Measurements from ENCODE around the gene SLC1A5.
A peak's percentile ranks its signal among the peaks of the same experiment; 100 is the strongest.

SLC1A5 gene

DNA sequence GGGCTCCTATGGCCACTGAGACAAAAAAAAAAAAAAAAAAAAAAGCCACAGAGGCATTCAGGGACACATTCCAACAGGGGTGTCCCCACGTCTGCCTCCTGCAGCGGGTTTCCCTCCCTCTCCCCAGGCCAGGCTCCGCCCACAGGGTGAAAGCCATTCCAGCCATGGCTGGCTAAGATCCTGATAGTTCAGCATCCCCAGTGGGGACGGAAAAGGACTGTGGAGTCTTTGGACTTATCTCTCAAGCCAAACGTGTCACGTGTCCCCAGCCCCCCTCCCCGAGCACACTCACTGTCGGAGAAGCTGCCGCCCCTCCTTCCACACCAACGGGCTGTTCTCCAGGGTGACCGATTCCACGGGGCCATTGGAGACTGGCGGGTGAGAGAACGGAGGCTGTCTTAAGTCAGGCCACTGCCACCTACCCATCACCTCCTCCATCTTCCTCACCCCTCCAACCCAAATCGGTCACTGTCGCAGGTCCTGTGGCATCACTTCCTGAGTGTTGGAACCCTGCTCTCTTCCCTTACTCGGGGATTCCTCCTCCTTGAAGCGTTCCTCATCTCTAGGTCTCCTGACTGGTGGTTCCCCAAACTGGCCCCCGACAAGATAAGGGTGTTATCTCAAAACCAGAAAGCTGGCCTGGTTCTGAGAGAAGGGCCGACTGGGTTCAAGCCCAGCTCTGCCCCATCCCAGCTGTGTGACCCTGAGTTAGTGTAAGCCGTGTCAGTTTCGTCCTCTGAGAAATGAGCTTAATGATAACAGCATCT lies 51.7 kb downstream of the SLC1A5 start:
- Mint-ChIP-seq H3K27ac (no peak overlapping the region), H3K4me3 (no peak overlapping the region), H3K27me3 (ENCODE audit: low read depth, poor library complexity) (no peaks in the 10 kb centered on the region), H3K4me1 (peaks cover 30% of the 10 kb centered on the region), H3K9me3 (no peaks in the 10 kb centered on the region), H3K36me3 (ENCODE audit: low read depth) (peaks cover 58% of the 10 kb centered on the region)
- TF ChIP-seq CTCF (IDR thresholded peaks at IDR 0.05): no peak
- no peak for DNase-seq

- Mint-ChIP-seq H3K27ac (peak overlapping the region; percentile 88), H3K4me1 (peaks cover 18% of the 10 kb centered on the region), H3K9me3 (no peaks in the 10 kb centered on the region), H3K4me3 (no peak overlapping the region), H3K36me3 (ENCODE audit: low read depth) (peaks cover 56% of the 10 kb centered on the region), H3K27me3 (ENCODE audit: low read depth, poor library complexity) (no peaks in the 10 kb centered on the region)
- no peak for TF ChIP-seq CTCF (IDR thresholded peaks at IDR 0.05)
- no peak for DNase-seq
These were observed 54.6 kb downstream of the SLC1A5 start for GRCh38 chr19:46733690-46734292.

DNA sequence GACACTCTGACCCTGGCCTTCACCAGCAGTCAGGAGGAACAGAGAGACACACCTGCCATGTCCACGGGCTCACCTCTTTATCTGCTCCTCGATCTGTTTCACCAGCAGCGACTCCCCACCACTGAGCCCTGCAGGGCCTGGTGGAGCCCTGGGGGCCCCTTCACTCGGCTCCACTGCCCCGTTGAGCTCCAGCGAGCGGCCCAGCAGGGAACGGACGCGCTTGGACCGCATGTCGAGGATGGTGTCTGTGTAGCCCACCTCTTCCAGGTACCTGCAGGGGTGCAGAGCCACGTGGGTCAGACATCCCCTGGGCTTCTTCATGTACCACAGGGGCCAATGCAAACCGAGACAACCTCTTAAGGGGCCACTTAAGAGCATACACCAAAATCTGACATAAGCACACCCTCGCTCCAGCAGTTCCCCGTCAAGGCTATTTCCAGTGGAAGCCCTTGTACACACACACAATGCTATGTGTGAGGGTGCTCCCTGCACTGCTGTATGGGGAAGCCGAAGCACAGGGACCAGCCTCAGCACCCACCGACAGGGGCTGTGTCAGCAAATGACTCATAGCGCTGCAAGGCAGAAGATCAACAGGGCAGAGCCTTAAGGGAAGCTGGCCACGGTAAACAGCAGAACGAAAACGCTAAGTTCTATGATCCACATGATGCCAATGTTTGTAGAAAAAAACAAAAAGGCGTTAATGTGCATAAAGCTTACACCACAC lies 55.3 kb downstream of the SLC1A5 start:
- H3K36me3 Mint-ChIP-seq (ENCODE audit: low read depth): peaks cover 54% of the 10 kb centered on the region
- DNase-seq: no peak
- peak overlapping the region; percentile 36 for H3K27ac Mint-ChIP-seq
- peaks cover 22% of the 10 kb centered on the region for H3K4me1 Mint-ChIP-seq
- H3K9me3 Mint-ChIP-seq: no peaks in the 10 kb centered on the region
- no peak for TF ChIP-seq CTCF (IDR thresholded peaks at IDR 0.05)
- H3K4me3 Mint-ChIP-seq: no peak overlapping the region
- no peaks in the 10 kb centered on the region for H3K27me3 Mint-ChIP-seq (ENCODE audit: low read depth, poor library complexity)

DNA sequence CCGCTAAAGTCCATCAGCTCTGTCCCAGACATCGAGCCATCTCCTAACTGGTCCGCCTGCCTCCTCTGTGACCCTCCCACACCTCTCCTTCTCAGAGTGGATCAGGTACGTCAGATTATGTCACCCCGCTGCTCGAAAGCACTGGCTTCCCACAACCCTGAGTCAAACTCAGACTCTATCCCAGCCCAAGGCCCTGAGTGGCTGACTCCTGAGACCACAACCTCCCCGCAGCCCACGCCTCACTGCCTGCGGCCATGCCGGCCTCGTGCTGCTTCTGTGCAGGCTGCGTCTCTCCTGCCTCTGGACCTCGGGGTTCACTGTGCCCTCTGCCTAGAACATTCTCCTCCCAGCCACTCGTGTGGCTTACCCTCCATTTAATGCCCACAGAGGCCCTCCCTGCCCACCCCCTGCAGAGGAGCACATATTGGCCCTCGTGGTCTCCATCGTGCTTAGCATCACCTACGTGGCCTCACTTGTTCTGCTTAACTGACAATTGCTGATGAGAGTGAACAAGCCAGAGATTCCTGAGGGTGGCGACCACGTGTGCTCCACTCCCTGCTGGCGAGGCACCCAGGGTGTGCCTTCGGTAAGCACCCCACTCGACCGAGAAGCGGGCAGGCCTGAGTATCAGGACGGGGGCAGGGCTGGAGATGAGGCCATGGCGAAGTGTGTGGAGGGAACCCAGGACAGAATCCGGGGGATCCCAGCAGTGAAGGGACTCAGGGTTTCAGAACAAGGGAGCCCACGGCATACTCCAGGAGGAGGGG lies 56.0 kb downstream of the SLC1A5 start:
- Mint-ChIP-seq H3K36me3 (ENCODE audit: low read depth) (peaks cover 51% of the 10 kb centered on the region), H3K9me3 (no peaks in the 10 kb centered on the region), H3K27ac (peak overlapping the region; percentile 97), H3K4me1 (peaks cover 26% of the 10 kb centered on the region), H3K27me3 (ENCODE audit: low read depth, poor library complexity) (no peaks in the 10 kb centered on the region), H3K4me3 (no peak overlapping the region)
- DNase-seq: no peak
- no peak for TF ChIP-seq CTCF (IDR thresholded peaks at IDR 0.05)

- Mint-ChIP-seq H3K36me3 (ENCODE audit: low read depth) (peaks cover 44% of the 10 kb centered on the region), H3K9me3 (no peaks in the 10 kb centered on the region), H3K27me3 (ENCODE audit: low read depth, poor library complexity) (no peaks in the 10 kb centered on the region), H3K4me1 (peaks cover 27% of the 10 kb centered on the region), H3K27ac (peak overlapping the region; percentile 97), H3K4me3 (no peak overlapping the region)
- no peak for TF ChIP-seq CTCF (IDR thresholded peaks at IDR 0.05)
- no peak for DNase-seq
These were observed 56.8 kb downstream of the SLC1A5 start for GRCh38 chr19:46731584-46731983.
